ENCODE data around the gene DMGDH.

DNA sequence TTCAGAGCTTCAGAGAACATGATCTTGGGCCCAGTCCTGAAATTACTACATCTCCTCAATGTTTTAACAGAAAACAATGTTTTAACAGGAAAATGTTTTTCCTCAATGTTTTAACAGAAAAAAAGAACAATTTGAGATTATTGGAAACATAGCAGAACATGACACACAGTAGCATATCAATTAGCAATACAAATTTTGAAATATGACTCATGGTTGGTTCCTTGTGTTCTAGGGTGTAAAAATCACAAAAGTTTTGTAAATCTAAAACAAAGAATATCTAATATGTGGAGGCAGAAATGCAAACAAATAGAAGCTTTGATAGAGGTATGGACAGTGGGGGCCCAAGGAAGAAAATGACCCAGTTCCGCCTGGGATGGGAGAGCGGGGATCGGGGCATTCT lies 61.6 kb downstream of the DMGDH start:
- TF ChIP-seq CTCF (IDR thresholded peaks at IDR 0.05) (no peak), ZFX (IDR thresholded peaks at IDR 0.05; ENCODE audit: borderline replicate concordance) (no peak)
